ENCODE measurements around the gene RECK. TPM values are rescaled to one million over a fixed set of nuclear protein-coding genes. Genes with fewer than 3 reads are reported as not detected.

Gene RECK
- total and polyA plus RNA-seq, 7 donors = 1.4 to 8.0 (median 2.0) TPM

DNA sequence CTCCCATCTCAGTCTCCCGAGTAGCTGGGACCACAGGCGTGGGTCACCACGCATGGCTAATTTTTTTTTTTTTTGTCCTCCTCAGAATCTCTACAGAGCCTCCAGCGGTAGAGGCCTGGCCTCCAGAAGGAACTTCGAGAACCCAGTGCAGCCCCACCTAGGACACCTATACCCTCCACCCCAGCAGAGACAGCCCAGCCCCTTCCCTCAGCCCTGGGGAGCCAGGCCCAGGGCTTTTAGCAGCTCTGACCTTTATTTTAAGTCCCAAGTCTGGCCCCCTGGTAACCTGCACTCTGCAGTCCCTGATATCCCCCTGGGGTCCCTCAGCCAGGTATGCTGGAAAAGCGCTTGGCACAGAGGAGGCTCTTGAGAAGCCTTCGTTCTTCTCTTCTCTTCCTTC, 105.0 kb downstream of the RECK start:
- no peak for TF ChIP-seq CTCF (IDR thresholded peaks at IDR 0.05)
- no peak overlapping the region for H3K4me3 ChIP-seq
- H3K27ac ChIP-seq = no peak overlapping the region
- intact Hi-C loops (cut with DNase I) = no loop called here
- no peaks in the 10 kb centered on the region for H3K9me3 ChIP-seq
- H3K36me3 ChIP-seq (ENCODE audit: insufficient read depth in 1 of 2, low read depth in 1 of 2) = no peaks in the 10 kb centered on the region
- H3K4me1 ChIP-seq = peaks cover 8% of the 10 kb centered on the region
- ATAC-seq (no peak), DNase-seq (no peak)
- 82 to 85% (median 84%) methylated on average over 7 of the region's 7 CpGs for WGBS, 3 donors
- H3K27me3 ChIP-seq (ENCODE audit: insufficient read depth in 3 of 3, low read length in 2 of 3) = peaks cover 0 to 19% (median 0%) of the 10 kb centered on the region in 3 donors

GRCh38 chr9:36142510-36143244, 106.0 kb downstream of the RECK start:
- WGBS, 3 donors = 51 to 58% (median 52%) methylated on average over 12 of the region's 12 CpGs
- Histone ChIP-seq H3K4me1 (no peaks in the 10 kb centered on the region), H3K27ac (peak overlapping the region; percentile 41), H3K4me3 (peak overlapping the region; percentile 16), H3K36me3 (ENCODE audit: insufficient read depth in 1 of 2, low read depth in 1 of 2) (no peaks in the 10 kb centered on the region), H3K9me3 (no peaks in the 10 kb centered on the region), H3K27me3 (ENCODE audit: insufficient read depth in 3 of 3, low read length in 2 of 3) (peaks cover 0 to 10% (median 0%) of the 10 kb centered on the region in 3 donors)
- intact Hi-C loops (cut with DNase I) = no loop called here
- ATAC-seq (peak in 1 of 4 donors; percentile 36), DNase-seq (no peak)
- TF ChIP-seq CTCF (IDR thresholded peaks at IDR 0.05) = no peak

GRCh38 chr9:36143245-36143641, 106.5 kb downstream of the RECK start:
- DNase-seq (no peak), ATAC-seq (no peak)
- intact Hi-C loops (cut with DNase I) = no loop called here
- peak overlapping the region; percentile 41 for H3K27ac ChIP-seq
- H3K4me1 ChIP-seq = peaks cover under 1% of the 10 kb centered on the region
- TF ChIP-seq CTCF (IDR thresholded peaks at IDR 0.05) = no peak
- H3K27me3 ChIP-seq (ENCODE audit: insufficient read depth in 3 of 3, low read length in 2 of 3) = peaks cover 0 to 4% (median 0%) of the 10 kb centered on the region in 3 donors
- WGBS, 3 donors = 71 to 80% (median 71%) methylated on average over 13 of the region's 13 CpGs
- no peaks in the 10 kb centered on the region for H3K36me3 ChIP-seq (ENCODE audit: insufficient read depth in 1 of 2, low read depth in 1 of 2)
- no peaks in the 10 kb centered on the region for H3K9me3 ChIP-seq
- H3K4me3 ChIP-seq = peak overlapping the region; percentile 16

DNA sequence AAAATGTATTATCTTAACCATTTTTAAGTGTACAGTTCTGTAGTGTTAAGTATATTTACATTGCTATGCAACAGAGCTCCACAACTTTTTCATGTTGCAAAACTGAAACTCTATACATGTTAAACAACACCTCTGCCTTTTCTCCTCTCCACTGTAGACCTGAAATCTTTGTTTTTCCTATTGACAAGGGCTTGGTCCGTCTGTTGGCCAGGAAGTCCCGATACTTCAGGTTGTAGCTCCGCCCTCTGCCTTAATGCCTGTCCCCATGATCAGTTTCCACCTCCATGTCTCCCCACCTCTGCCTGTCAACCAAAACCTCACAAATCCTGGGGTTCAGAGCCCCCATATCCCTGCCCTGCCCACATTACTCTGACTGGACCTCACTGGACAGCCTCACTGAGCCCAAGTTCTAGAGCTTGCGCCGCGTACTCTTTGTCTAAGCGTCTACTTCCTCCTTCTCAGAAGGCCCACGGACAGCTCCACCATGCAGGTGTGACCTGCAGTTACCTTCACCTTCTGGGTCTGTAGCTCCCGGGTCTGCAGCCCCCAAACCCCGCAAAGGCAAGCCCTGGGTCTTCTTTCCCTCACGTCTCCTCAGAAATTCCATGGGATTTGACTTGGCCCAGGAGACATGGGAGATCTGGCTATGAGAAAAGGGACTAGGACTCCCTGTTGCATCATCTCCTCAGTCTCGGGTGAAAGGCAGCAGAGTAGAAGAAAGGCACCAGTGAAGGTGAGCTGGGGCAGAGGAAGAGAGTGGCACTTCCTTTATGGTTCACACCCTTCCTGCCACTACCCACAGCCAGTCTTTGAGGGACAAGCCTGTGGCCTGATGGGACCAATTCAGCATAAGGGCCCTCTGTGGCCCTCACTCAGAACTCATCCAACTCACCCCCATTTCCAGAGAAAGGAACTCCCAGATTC, 107.9 kb downstream of the RECK start:
- ATAC-seq = no peak
- Histone ChIP-seq H3K36me3 (ENCODE audit: insufficient read depth in 1 of 2, low read depth in 1 of 2) (no peaks in the 10 kb centered on the region), H3K4me3 (no peak overlapping the region), H3K9me3 (no peaks in the 10 kb centered on the region), H3K27me3 (ENCODE audit: insufficient read depth in 3 of 3, low read length in 2 of 3) (no peaks in the 10 kb centered on the region), H3K27ac (no peak overlapping the region), H3K4me1 (peaks cover 4% of the 10 kb centered on the region)
- WGBS, 3 donors = 84 to 90% (median 89%) methylated on average over 12 of the region's 12 CpGs
- no peak for TF ChIP-seq CTCF (IDR thresholded peaks at IDR 0.05)
- intact Hi-C loops (cut with DNase I) = no loop called here
- DNase-seq = no peak

All from psoas muscle (tissue), 8 donors.